HG02885 (cell line): Measurements from ENCODE around the gene TMEM82.

ENCODE experiments used
- ATAC-seq: cut with Tn5 transposase; IDR thresholded peaks from one replicate; pipeline ENCODE4 v1.9.1; 2021; ENCODE audit warnings: mild to moderate bottlenecking; ENCODE audit not compliant: unreplicated experiment, poor library complexity

The TMEM82 gene

GRCh38 chr1:15755021-15755645 is 12.8 kb downstream of the TMEM82 start:
- ATAC-seq: no peak

DNA sequence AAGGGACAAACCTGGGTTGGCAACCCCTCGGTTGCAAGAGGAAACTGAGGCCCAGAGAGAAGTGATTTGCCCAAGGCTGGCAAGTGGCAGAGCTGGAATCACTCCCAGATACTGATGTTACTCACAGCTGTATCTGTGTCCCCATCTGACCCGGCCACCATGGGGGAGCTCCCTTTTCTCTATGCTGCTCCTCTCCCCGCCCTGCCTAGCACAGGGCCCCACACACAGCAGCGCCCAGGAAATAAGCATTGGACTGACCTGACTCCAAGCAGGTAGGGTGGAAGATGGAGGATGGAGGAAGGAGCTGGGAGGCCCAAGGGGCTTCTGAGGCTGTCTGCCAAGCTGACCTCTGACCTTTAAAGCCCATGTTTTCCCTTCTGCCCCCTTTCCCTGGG is 13.3 kb downstream of the TMEM82 start:
- ATAC-seq: no peak

DNA sequence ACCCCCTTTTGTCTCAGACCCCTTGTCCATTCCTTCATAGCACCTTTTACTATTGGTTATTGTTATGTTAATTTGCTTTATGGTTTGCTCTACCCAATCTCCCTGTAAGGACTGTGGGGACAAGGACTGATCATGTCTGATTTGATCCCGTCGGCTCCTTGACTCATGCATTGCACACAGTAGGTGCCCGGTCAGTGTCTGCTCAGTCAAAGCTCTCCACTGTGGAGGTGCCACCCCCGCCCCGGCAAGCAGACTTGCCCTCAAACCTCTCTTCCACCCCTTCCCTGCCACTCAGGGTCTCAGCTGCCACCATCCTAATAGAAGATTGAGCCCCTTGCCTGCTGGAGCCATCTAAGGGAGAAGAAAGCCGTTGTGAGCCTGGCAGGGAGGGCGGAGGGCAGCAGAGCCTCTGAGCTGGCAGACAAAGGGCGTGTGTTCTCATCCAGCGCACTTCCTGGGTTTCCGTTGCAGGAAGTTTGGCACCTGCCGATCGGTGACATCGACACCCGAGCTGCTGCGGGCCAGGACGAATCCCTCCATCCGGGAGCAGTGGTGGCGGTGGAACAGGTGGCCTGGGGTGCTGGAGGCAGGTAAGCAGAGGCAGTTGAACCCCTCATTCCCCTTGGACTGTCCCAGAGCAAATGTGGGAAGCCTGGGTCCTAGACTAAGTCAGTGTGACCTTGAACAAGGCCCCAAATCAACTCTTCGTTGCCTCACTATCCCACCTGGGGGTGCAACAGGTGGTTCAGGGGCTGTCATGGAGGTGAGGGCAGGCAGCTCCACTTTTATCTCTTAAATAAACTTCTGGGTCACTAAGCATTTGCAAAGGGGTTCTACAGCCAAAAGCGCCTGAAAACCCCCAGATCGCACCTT is 14.1 kb downstream of the TMEM82 start:
- no peak for ATAC-seq

- no peak for ATAC-seq
Measured at GRCh38 chr1:15757016-15757543, 14.8 kb downstream of the TMEM82 start.

GRCh38 chr1:15757575-15758342 is 15.5 kb downstream of the TMEM82 start:
- no peak for ATAC-seq

- no peak for ATAC-seq
Measured at GRCh38 chr1:15758343-15758931, 16.1 kb downstream of the TMEM82 start, which contains the start of gene FBLIM1. Gene FBLIM1, plus strand, starts transcription at chr1:15758795. Its CDS starts 6,189 bp downstream, at chr1:15764984.

GRCh38 chr1:15758953-15759661 is 16.8 kb downstream of the TMEM82 start:
- ATAC-seq: no peak

GRCh38 chr1:15760520-15761211 is 18.4 kb downstream of the TMEM82 start:
- ATAC-seq: no peak

GRCh38 chr1:15761366-15762128 is 19.2 kb downstream of the TMEM82 start:
- ATAC-seq: no peak

DNA sequence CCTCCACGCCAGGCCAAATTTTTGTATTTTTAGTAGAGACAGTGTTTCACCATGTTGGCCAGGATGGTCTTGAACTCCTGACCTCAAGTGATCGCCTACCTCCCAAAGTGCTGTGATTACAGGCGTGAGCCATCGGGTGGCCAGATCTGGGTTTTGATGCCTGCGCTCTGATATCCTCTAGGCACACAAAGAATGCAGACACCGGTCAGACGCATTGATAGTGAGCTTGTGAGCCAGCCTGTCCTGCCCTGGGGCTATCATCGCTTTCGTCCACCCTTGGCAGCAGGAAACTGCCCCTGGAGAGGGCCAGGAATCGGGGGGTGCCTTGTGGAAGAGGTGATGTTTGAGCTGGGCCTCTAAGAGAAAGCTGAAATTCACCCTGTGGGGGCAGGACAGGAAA is 20.2 kb downstream of the TMEM82 start:
- ATAC-seq: no peak

DNA sequence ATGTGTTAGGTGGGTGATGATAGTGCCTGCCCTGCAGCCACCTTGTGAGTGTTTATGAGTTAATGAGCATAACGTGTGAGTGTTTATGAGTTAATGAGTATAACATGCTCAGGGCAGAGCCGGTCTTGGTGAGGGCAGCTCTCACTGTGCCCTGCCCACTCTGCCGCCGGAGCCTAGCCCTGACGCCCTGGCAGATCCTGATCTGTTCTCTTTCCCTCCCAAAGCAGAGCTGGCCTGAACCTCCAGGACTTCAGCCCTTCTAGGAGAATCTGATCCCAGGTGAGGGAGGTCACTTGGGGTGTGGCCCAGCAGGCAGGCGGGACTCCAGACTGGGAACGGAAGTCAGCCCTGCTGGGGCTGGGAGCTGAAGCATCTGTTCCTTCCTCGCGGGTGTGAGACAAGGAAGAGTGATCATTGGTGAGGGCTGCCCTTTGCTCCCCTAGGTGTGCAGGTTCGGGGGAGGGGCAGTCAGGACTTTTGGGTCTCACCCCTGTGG is 22.0 kb downstream of the TMEM82 start:
- ATAC-seq: no peak

GRCh38 chr1:15764890-15765289 is 22.6 kb downstream of the TMEM82 start:
- ATAC-seq: no peak

DNA sequence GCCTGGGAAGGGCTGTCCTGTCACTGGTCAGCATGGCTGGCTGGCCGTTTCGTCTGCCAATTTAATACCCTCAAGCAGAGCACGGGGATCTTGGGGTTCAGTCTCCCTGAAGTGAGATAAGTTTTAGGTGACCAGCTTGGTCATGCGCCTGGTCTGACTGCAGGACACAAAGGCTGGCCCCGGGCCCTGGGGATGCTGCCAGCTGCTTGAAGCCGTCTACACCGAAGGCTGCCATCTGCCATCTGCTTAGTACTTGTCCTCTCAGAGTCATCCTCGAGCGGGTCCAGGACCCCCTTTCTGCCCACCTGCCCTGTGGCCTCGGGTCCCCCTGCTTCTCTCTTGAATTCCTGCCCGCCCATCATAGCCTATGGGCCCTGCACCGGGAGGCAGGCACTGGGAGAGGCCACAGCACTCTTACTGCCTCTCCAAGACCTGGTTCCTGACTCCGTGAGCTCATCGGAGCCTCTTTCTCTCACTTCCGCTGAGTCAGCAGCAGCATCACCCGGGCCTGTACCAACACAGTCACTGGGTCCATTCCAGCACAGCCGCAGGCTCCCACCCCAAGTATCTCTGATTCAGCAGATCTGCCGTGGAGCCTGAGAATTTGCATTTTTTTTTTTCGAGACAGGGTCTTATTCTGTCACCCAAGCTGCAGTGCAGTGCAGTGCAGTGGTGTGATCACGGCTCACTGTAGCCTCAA is 23.3 kb downstream of the TMEM82 start:
- no peak for ATAC-seq

DNA sequence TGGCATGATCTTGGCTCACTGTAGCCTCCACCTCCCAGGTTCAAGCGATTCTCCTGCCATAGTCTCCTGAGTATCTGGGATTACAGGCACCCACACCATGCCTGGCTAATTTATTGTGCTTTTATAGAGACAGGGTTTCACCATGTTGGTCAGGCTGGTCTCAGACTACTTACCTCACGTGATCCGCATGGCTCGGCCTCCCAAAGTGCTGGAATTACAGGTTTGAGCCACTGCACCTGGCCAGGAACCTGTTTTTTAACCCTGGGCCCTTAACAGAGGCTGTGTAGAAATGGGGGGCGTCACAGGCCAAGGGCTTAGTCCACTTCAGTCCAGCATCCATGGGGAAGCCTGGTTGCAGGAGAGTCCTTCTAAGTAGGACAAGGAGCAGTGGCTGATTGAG is 25.6 kb downstream of the TMEM82 start:
- ATAC-seq: no peak

DNA sequence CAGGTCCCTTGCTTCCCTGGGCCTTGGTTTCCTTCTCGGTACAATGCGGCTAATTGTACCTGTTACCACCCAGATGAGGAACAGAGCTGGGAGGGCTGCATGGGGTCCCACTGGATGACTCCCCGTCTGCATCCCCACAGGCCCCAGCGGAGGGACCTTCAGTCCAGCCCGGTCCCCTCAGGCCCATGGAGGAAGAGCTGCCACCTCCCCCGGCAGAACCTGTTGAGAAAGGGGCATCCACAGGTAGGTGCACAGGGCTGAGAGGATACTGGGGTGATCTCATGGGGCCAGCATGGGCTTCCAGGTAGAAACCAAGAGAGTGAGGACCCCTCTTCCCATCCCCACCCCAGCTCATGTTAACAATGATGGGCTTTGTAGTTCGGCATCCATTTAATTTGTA is 26.1 kb downstream of the TMEM82 start:
- no peak for ATAC-seq

- ATAC-seq: no peak
Measured at GRCh38 chr1:15770313-15770962, 28.1 kb downstream of the TMEM82 start.

GRCh38 chr1:15771836-15772515 is 29.7 kb downstream of the TMEM82 start:
- no peak for ATAC-seq
